Caco-2 (cell line): Measurements from ENCODE around the gene MB21D2. TPM values are rescaled to one million over a fixed set of nuclear protein-coding genes. Genes with fewer than 3 reads are reported as not detected.

Experiments used
- BruUV-seq: library from RNA; stranded (reverse); fragments of 400-500 nt; replicated peaks from 2 replicates; lab custom pipeline; 2021; lab: Mats Ljungman, UMichigan
- CTCF ChIA-PET: fragments of 300-600 bp; sonication (Branson Sonifier 250); formaldehyde crosslinking; loops from one replicate; lab custom pipeline; 2022; ENCODE audit warnings: antibody characterized with exemption; lab: Charles Lee
- POLR2A ChIA-PET: fragments of 300-600 bp; sonication (Branson Sonifier 250); formaldehyde crosslinking; loops from one replicate; lab custom pipeline; 2022; ENCODE audit warnings: antibody characterized with exemption; lab: Charles Lee
- DNase-seq, 2 experiments: peaks; one replicate each; pipeline versions ENCODE4 v3.0.0 to v3.0.0-alpha.2; 2020 to 2022
- H3K27me3 ChIP-seq: replicated peaks from 2 replicates; pipeline ENCODE4 v1.6.0; 2011; ENCODE audit warnings: low read length; ENCODE audit not compliant: control insufficient read depth, insufficient read depth
- H3K36me3 ChIP-seq: 2 replicates; pipeline ENCODE4 v1.5.1; 2011; ENCODE audit warnings: low read length; ENCODE audit not compliant: control insufficient read depth, insufficient read depth
- H3K4me1 ChIP-seq: fragments of 250-450 bp; sonication (Bioruptor Pico); 2 replicates; pipeline ENCODE4 v1.5.1; 2020; ENCODE audit warnings: mild to moderate bottlenecking
- H3K4me3 ChIP-seq: 2 replicates; pipeline ENCODE4 v1.5.1; 2011; ENCODE audit warnings: low read depth, mild to moderate bottlenecking, control low read depth, low read length
- H3K9me3 ChIP-seq: fragments of 250-450 bp; sonication (Bioruptor Pico); 2 replicates; pipeline ENCODE4 v1.5.1; 2020; ENCODE audit warnings: mild to moderate bottlenecking, moderate library complexity
- H3K27ac Mint-ChIP-seq: one replicate; pipeline ENCODE4 v1.8.0; 2022; ENCODE audit warnings: mixed read lengths; ENCODE audit not compliant: unreplicated experiment
- H3K27me3 Mint-ChIP-seq: one replicate; pipeline ENCODE4 v1.8.0; 2022; ENCODE audit warnings: mixed read lengths; ENCODE audit not compliant: insufficient read depth, unreplicated experiment
- H3K36me3 Mint-ChIP-seq: one replicate; pipeline ENCODE4 v1.8.0; 2022; ENCODE audit warnings: mild to moderate bottlenecking, mixed read lengths; ENCODE audit not compliant: insufficient read depth, unreplicated experiment
- H3K4me1 Mint-ChIP-seq: one replicate; pipeline ENCODE4 v1.8.0; 2022; ENCODE audit warnings: low read depth, mixed read lengths; ENCODE audit not compliant: unreplicated experiment
- H3K4me3 Mint-ChIP-seq: one replicate; pipeline ENCODE4 v1.8.0; 2022; ENCODE audit warnings: mild to moderate bottlenecking, moderate library complexity, mixed read lengths; ENCODE audit not compliant: unreplicated experiment
- H3K9me3 Mint-ChIP-seq: one replicate; pipeline ENCODE4 v1.8.0; 2022; ENCODE audit warnings: mixed read lengths; ENCODE audit not compliant: unreplicated experiment
- CTCF ChIP-seq, 2 experiments: fragments of 200-600 bp in 1 of 2; IDR thresholded peaks; 1 replicate in 1 of 2; 2 replicates in 1 of 2; pipeline versions ENCODE4 v1.5.1 to v1.8.0; 2011 to 2022; ENCODE audit warnings: antibody characterized with exemption in 1 of 2, control low read depth in 1 of 2, inconsistent platforms in 1 of 2, low read depth in 1 of 2, low read length in 1 of 2, mild to moderate bottlenecking in 1 of 2, moderate library complexity in 1 of 2; ENCODE audit not compliant: insufficient read depth in 1 of 2, severe bottlenecking in 1 of 2, unreplicated experiment in 1 of 2
- intact Hi-C: fragments of 100-400 bp; cut with micrococcal nuclease; formaldehyde crosslinking; loops from one replicate; pipeline ENCODE4 v1.10.0; 2022; ENCODE audit not compliant: unreplicated experiment
- total RNA-seq: library from RNA; stranded (reverse); gene quantifications from 2 replicates; pipeline ENCODE4 v1.2.3, GENCODE V29; 2022

MB21D2 gene
- total RNA-seq, 1 experiment from 2014 or later: 11.0 TPM

DNA sequence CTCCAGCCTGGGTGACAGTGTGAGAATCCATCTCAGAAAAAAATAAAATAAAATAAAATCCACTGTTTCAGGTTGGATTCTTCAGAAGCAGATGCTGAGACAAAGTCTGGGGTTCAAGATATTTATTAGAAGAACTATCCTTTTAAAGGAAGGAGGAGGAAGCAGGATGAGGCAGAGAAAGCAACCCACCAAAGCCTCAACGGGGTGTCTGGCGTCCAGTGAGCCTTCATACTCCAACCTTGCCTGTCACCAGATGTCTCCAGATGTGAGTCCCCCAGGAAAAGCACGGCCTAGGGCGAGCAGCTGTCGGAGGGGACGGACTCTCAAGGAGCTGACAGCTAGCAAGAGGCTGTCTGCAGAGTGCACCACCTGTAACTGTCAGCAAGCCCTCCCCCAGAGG, 37.3 kb downstream of the MB21D2 start:
- no peak for TF ChIP-seq CTCF (IDR thresholded peaks at IDR 0.05; ENCODE audit: insufficient read depth in 1 of 2, low read depth in 1 of 2, low read length in 1 of 2, severe bottlenecking in 1 of 2, unreplicated experiment in 1 of 2)
- BruUV-seq: TSS peak; percentile 90
- Histone ChIP-seq H3K36me3 (no peaks in the 10 kb centered on the region), H3K4me3 (no peak overlapping the region), H3K4me1 (peaks cover 46% of the 10 kb centered on the region), H3K9me3 (no peaks in the 10 kb centered on the region), H3K27me3 (no peaks in the 10 kb centered on the region)
- DNase-seq: no peak
- H3K4me3 Mint-ChIP-seq: no peak overlapping the region
- H3K9me3 Mint-ChIP-seq: no peaks in the 10 kb centered on the region
- intact Hi-C loops: no loop called here
- peaks cover 18% of the 10 kb centered on the region for H3K36me3 Mint-ChIP-seq
- POLR2A ChIA-PET: interaction anchor here (0.5 to 1.4 kb wide), 4 partner anchors 7 to 712 kb away, joined by 3 to 9 read pairs (median 3); partner anchors contain the start of gene MB21D2
- no peaks in the 10 kb centered on the region for H3K27me3 Mint-ChIP-seq
- H3K27ac Mint-ChIP-seq: no peak overlapping the region
- CTCF ChIA-PET: interaction anchor here (0.7 to 1.3 kb wide), 4 partner anchors 8 to 35 kb away, joined by 3 to 7 read pairs (median 4); no protein-coding TSS in a partner anchor
- H3K4me1 Mint-ChIP-seq: peaks cover 51% of the 10 kb centered on the region

DNA sequence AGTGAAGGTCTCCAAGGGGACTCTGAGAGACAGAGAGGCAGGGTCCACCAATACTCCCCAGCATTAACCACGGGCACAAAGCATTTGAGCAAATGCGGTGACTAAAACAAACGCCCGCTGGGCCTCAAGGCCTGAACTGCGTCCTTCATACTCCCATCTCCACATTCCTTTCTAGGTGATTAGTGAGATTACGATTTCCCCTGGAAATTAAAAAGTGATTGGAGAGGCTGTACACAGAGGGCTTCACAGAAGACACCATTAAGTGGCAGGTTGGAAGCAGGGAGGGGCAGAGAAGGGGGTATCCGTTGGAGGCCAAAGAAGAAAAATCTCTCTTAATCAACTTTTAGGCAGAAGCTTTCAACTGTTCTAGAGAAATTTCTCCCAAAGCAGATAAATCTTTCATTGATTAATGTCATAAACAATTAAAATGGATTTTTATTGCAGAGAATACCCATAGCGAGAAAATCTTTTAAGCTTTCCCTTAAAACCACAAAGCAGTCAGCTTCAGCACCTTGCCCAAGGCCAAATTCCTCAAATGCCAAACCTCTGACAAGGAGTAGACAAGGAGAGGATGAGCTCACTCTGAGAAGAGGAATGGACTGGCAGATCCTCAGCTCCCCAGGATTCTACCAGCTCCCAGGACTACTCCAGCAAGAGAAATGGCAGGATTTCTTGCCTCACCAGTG, 38.2 kb downstream of the MB21D2 start:
- no peak overlapping the region for H3K4me3 ChIP-seq
- Mint-ChIP-seq H3K27me3 (no peaks in the 10 kb centered on the region), H3K4me3 (peak overlapping the region; percentile 66), H3K36me3 (peaks cover 18% of the 10 kb centered on the region), H3K9me3 (no peaks in the 10 kb centered on the region), H3K4me1 (peaks cover 43% of the 10 kb centered on the region), H3K27ac (no peak overlapping the region)
- intact Hi-C loops: loop anchor here (1.0 to 5.0 kb wide), 5 partner anchors 9 to 38 kb away; partner anchors contain the start of gene MB21D2
- no peaks in the 10 kb centered on the region for H3K27me3 ChIP-seq
- BruUV-seq: no TSS peak
- no peaks in the 10 kb centered on the region for H3K36me3 ChIP-seq
- CTCF ChIA-PET: interaction anchor here (0.7 to 1.3 kb wide), 5 partner anchors 9 to 63 kb away, joined by 3 to 7 read pairs (median 3); no protein-coding TSS in a partner anchor
- POLR2A ChIA-PET: interaction anchor here (0.5 to 1.4 kb wide), 5 partner anchors 8 to 711 kb away, joined by 3 to 9 read pairs (median 3); partner anchors contain the start of gene MB21D2
- peaks cover 38% of the 10 kb centered on the region for H3K4me1 ChIP-seq
- H3K9me3 ChIP-seq: no peaks in the 10 kb centered on the region
- DNase-seq: peak; percentile 82 to 87
- no peak for TF ChIP-seq CTCF (IDR thresholded peaks at IDR 0.05; ENCODE audit: insufficient read depth in 1 of 2, low read depth in 1 of 2, low read length in 1 of 2, severe bottlenecking in 1 of 2, unreplicated experiment in 1 of 2)

DNA sequence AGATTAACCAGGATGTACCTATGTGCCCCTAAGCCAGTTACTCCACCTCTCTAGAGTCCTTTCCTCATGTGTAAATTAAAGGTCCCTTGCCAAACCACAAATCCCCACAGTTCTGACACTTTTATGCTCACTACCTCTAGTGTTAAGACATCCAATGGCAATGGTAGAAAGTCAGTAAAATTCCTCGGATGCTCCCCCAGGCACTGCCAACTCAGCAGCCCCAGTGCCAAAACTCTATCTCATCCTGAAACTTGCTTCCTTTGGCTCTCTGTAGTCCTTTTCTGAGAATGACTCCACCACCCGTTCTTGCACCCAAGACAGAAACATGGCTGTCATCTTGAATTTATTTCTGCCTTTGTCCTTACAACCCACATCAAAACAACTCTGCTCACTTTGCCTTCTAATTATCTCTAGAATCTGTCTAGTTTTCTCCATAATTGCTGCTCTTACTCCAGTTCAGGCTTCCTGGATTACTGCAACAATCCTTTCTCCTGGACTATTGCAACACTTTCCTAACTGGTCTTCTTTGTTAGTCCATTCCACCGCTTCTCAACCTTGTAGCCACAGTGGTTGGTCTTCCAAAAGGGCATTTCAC, 41.6 kb downstream of the MB21D2 start:
- no peaks in the 10 kb centered on the region for H3K27me3 Mint-ChIP-seq
- ChIA-PET CTCF (no interaction called here), POLR2A (no interaction called here)
- no peaks in the 10 kb centered on the region for H3K36me3 ChIP-seq
- no peaks in the 10 kb centered on the region for H3K27me3 ChIP-seq
- no peak for DNase-seq
- H3K4me3 ChIP-seq: no peak overlapping the region
- no peak for TF ChIP-seq CTCF (IDR thresholded peaks at IDR 0.05; ENCODE audit: insufficient read depth in 1 of 2, low read depth in 1 of 2, low read length in 1 of 2, severe bottlenecking in 1 of 2, unreplicated experiment in 1 of 2)
- H3K4me1 ChIP-seq: peaks cover 19% of the 10 kb centered on the region
- no peak overlapping the region for H3K27ac Mint-ChIP-seq
- peaks cover 18% of the 10 kb centered on the region for H3K36me3 Mint-ChIP-seq
- H3K4me3 Mint-ChIP-seq: no peak overlapping the region
- no TSS peak for BruUV-seq
- H3K4me1 Mint-ChIP-seq: peaks cover 43% of the 10 kb centered on the region
- intact Hi-C loops: loop anchor here (5.0 kb wide), 2 partner anchors 34 to 41 kb away; partner anchors contain the start of gene MB21D2
- peaks cover 6% of the 10 kb centered on the region for H3K9me3 Mint-ChIP-seq
- no peaks in the 10 kb centered on the region for H3K9me3 ChIP-seq
